K562 (cell line): ENCODE data around the gene SCYL1. TPM values are rescaled to one million over a fixed set of nuclear protein-coding genes. Genes with fewer than 3 reads are reported as not detected.

ENCODE experiments used
- ADNP ChIP-seq: fragments of 200-800 bp; sonication (Bioruptor generic); IDR thresholded peaks from 2 replicates; pipeline ENCODE4 v1.6.1; 2016; ENCODE audit warnings: missing genetic modification characterization, missing compliant biosample characterization
- CHD1 ChIP-seq: fragments of 200-600 bp; sonication (generic); IDR thresholded peaks from one replicate; pipeline ENCODE4 v1.6.1; 2012; ENCODE audit warnings: mild to moderate bottlenecking, moderate library complexity, low read length, inconsistent platforms
- DACH1 ChIP-seq: fragments of 450-650 bp; IDR thresholded peaks from 2 replicates; pipeline ENCODE4 v1.6.1; 2018; ENCODE audit not compliant: partially characterized antibody
- EP300 ChIP-seq: IDR thresholded peaks from 2 replicates; pipeline ENCODE4 v1.6.1; 2012; ENCODE audit warnings: low read length, improper control_type of control experiment
- ESRRA ChIP-seq: fragments of 450-650 bp; IDR thresholded peaks from 2 replicates; pipeline ENCODE4 v1.6.1; 2014; ENCODE audit warnings: low read depth, mild to moderate bottlenecking, moderate library complexity, borderline replicate concordance
- KDM5B ChIP-seq: fragments of 200-600 bp; sonication (generic); IDR thresholded peaks from 2 replicates; pipeline ENCODE4 v1.6.1; 2012; ENCODE audit warnings: low read depth, mild to moderate bottlenecking, moderate library complexity, low read length, control low read depth, inconsistent platforms; ENCODE audit not compliant: insufficient replicate concordance
- NCOA6 ChIP-seq: fragments of 450-650 bp; IDR thresholded peaks from 2 replicates; pipeline ENCODE4 v1.6.1; 2017; ENCODE audit warnings: mild to moderate bottlenecking
- RUNX1 ChIP-seq: sonication (generic); IDR thresholded peaks from 2 replicates; pipeline ENCODE4 v1.6.1; 2016; ENCODE audit warnings: antibody characterized with exemption, low read depth
- SIX5 ChIP-seq, 2 experiments: IDR thresholded peaks; 2 replicates each; pipeline ENCODE4 v1.6.1; 2011; ENCODE audit warnings: low read length in 2 of 2, borderline replicate concordance in 1 of 2, low read depth in 1 of 2, mild to moderate bottlenecking in 1 of 2, moderate library complexity in 1 of 2; ENCODE audit not compliant: insufficient read depth in 1 of 2
- TAF1 ChIP-seq: IDR thresholded peaks from 2 replicates; pipeline ENCODE4 v1.6.1; 2011; ENCODE audit warnings: mild to moderate bottlenecking, low read length, moderate library complexity; ENCODE audit not compliant: insufficient read depth, control insufficient read depth, severe bottlenecking; ENCODE audit errors: extremely low read depth
- TAF7 ChIP-seq: fragments of 450-650 bp; IDR thresholded peaks from 2 replicates; pipeline ENCODE4 v1.6.1; 2016; ENCODE audit warnings: missing genetic modification characterization, missing compliant biosample characterization
- TGIF2 ChIP-seq: sonication (generic); formaldehyde crosslinking; IDR thresholded peaks from 2 replicates; pipeline ENCODE4 v1.8.1; 2022; ENCODE audit warnings: mild to moderate bottlenecking, missing genetic modification reagents, moderate library complexity
- ZFP1 ChIP-seq: fragments of 450-650 bp; formaldehyde crosslinking; IDR thresholded peaks from 2 replicates; pipeline ENCODE4 v1.4.0; 2020; ENCODE audit warnings: mild to moderate bottlenecking, mixed read lengths
- ZNF224 ChIP-seq: sonication (generic); formaldehyde crosslinking; IDR thresholded peaks from 2 replicates; pipeline ENCODE4 v1.8.0; 2022; ENCODE audit warnings: mild to moderate bottlenecking, missing genetic modification reagents
- ZNF232 ChIP-seq: sonication (generic); formaldehyde crosslinking; IDR thresholded peaks from 2 replicates; pipeline ENCODE4 v1.8.0; 2022; ENCODE audit warnings: mild to moderate bottlenecking, missing genetic modification reagents
- ZNF316 ChIP-seq: fragments of 450-650 bp; IDR thresholded peaks from 2 replicates; pipeline ENCODE4 v1.6.1; 2016
- ZNF780A ChIP-seq: fragments of 250-450 bp; sonication (Bioruptor Pico); IDR thresholded peaks from 2 replicates; pipeline ENCODE4 v1.5.0; 2021; ENCODE audit warnings: mild to moderate bottlenecking
- polyA plus RNA-seq, 8 experiments: library from polyadenylated mRNA; depleted of rRNA in 4 of 8; stranded (reverse) in 5 of 8; unstranded in 3 of 8; fragments of >200 nt; fragmentation: Nextera tagmentation in 2 of 8; fragmentation: Illumina TruSeq in 1 of 8; extraction: Ambion mirVana in 2 of 8; extraction: Trizol in 1 of 8; gene quantifications; 2 replicates each; pipeline versions ENCODE4 v1.2.1 to v1.2.3, GENCODE V29; 2011 to 2014; ENCODE audit warnings: inconsistent platforms in 1 of 8, missing spikeins in 1 of 8
- total RNA-seq, 7 experiments: library from RNA; depleted of rRNA in 6 of 7; stranded (reverse); fragments of >200 nt in 6 of 7; fragmentation: Illumina TruSeq in 2 of 7; extraction: Trizol in 2 of 7; gene quantifications; 2 replicates each; pipeline versions ENCODE4 v1.2.1 to v1.2.3, GENCODE V29; 2011 to 2021; ENCODE audit warnings: low replicate concordance in 1 of 7
- TF ChIP-seq, protein P1 (sequence below): fragments of 200-800 bp; sonication (Bioruptor generic); IDR thresholded peaks from 2 replicates; pipeline ENCODE4 v1.6.1; 2016; ENCODE audit warnings: missing genetic modification characterization, missing compliant biosample characterization
- TF ChIP-seq, protein P2 (sequence below): fragments of 450-650 bp; IDR thresholded peaks from 2 replicates; pipeline ENCODE4 v1.6.1; 2018; ENCODE audit warnings: mild to moderate bottlenecking, low read depth; ENCODE audit not compliant: partially characterized antibody
- TF ChIP-seq, protein P3 (sequence below): IDR thresholded peaks from 2 replicates; pipeline ENCODE4 v1.6.1; 2011; ENCODE audit not compliant: insufficient read length; ENCODE audit errors: extremely low read depth

SCYL1 gene
- total and polyA plus RNA-seq, 9 of the 15 experiments (the other 6 are each of a cell fraction or from before 2014, with no cell fraction given): 1.9 to 145 (median 57.6) TPM

GRCh38 chr11:65501472-65502273 lies 23.2 kb upstream of the SCYL1 start (continued):
- TF ChIP-seq, protein P1, sequence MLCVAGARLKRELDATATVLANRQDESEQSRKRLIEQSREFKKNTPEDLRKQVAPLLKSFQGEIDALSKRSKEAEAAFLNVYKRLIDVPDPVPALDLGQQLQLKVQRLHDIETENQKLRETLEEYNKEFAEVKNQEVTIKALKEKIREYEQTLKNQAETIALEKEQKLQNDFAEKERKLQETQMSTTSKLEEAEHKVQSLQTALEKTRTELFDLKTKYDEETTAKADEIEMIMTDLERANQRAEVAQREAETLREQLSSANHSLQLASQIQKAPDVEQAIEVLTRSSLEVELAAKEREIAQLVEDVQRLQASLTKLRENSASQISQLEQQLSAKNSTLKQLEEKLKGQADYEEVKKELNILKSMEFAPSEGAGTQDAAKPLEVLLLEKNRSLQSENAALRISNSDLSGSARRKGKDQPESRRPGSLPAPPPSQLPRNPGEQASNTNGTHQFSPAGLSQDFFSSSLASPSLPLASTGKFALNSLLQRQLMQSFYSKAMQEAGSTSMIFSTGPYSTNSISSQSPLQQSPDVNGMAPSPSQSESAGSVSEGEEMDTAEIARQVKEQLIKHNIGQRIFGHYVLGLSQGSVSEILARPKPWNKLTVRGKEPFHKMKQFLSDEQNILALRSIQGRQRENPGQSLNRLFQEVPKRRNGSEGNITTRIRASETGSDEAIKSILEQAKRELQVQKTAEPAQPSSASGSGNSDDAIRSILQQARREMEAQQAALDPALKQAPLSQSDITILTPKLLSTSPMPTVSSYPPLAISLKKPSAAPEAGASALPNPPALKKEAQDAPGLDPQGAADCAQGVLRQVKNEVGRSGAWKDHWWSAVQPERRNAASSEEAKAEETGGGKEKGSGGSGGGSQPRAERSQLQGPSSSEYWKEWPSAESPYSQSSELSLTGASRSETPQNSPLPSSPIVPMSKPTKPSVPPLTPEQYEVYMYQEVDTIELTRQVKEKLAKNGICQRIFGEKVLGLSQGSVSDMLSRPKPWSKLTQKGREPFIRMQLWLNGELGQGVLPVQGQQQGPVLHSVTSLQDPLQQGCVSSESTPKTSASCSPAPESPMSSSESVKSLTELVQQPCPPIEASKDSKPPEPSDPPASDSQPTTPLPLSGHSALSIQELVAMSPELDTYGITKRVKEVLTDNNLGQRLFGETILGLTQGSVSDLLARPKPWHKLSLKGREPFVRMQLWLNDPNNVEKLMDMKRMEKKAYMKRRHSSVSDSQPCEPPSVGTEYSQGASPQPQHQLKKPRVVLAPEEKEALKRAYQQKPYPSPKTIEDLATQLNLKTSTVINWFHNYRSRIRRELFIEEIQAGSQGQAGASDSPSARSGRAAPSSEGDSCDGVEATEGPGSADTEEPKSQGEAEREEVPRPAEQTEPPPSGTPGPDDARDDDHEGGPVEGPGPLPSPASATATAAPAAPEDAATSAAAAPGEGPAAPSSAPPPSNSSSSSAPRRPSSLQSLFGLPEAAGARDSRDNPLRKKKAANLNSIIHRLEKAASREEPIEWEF: peak; percentile 79
- TF ChIP-seq ADNP (tag) (no peak), ZNF316 (no peak), NCOA6 (peak; percentile 6; the same call in 1 of the 2 replicates), CHD1 (peak; percentile 93), ZNF232 (CRISPR knock-in tag) (0 out of 2 replicates have a peak, but pooled peaks have one; percentile 34), RUNX1 (no peak), EP300 (peak; percentile 15; the same call in 1 of the 2 replicates), KDM5B (no peak), ZNF780A (CRISPR knock-in tag) (no peak), SIX5 (IDR thresholded peaks at IDR 0.05; ENCODE audit: borderline replicate concordance in 1 of 2, insufficient read depth in 1 of 2, low read depth in 1 of 2, low read length in 2 of 2) (no peak), TAF1 (peak; percentile 45), ZFP1 (CRISPR knock-in tag) (peak; percentile 16), TGIF2 (CRISPR knock-in tag) (0 out of 2 replicates have a peak, but pooled peaks have one; percentile 67), DACH1 (no peak), TAF7 (no peak), ZNF224 (CRISPR knock-in tag) (0 out of 2 replicates have a peak, but pooled peaks have one; percentile 21), ESRRA (no peak)
- TF ChIP-seq, protein P2, sequence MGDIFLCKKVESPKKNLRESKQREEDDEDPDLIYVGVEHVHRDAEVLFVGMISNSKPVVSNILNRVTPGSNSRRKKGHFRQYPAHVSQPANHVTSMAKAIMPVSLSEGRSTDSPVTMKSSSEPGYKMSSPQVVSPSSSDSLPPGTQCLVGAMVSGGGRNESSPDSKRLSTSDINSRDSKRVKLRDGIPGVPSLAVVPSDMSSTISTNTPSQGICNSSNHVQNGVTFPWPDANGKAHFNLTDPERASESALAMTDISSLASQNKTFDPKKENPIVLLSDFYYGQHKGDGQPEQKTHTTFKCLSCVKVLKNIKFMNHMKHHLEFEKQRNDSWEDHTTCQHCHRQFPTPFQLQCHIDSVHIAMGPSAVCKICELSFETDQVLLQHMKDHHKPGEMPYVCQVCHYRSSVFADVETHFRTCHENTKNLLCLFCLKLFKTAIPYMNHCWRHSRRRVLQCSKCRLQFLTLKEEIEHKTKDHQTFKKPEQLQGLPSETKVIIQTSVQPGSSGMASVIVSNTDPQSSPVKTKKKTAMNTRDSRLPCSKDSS: no peak
- TF ChIP-seq, protein P3, sequence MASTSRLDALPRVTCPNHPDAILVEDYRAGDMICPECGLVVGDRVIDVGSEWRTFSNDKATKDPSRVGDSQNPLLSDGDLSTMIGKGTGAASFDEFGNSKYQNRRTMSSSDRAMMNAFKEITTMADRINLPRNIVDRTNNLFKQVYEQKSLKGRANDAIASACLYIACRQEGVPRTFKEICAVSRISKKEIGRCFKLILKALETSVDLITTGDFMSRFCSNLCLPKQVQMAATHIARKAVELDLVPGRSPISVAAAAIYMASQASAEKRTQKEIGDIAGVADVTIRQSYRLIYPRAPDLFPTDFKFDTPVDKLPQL: no peak
